IPS-20b (cell line): ENCODE data around the gene TAAR2.
"Not testable (repeated sequence)": the region's sequence is repeated elsewhere in the genome, so short reads cannot be mapped to it uniquely, and the experiment has no call there.

Experiments
- H3K27ac ChIP-seq: one replicate; pipeline ENCODE4 v1.5.1; 2013; ENCODE audit warnings: low read length
- H3K27me3 ChIP-seq: 2 replicates; pipeline ENCODE4 v1.6.1; 2013; ENCODE audit warnings: mild to moderate bottlenecking, low read length, inconsistent platforms; ENCODE audit not compliant: insufficient read depth
- H3K36me3 ChIP-seq: 2 replicates; pipeline ENCODE4 v1.6.1; 2013; ENCODE audit warnings: low read depth, mild to moderate bottlenecking, inconsistent platforms, low read length, moderate library complexity; ENCODE audit not compliant: insufficient read depth
- H3K4me1 ChIP-seq: 2 replicates; pipeline ENCODE4 v1.6.1; 2013; ENCODE audit warnings: mild to moderate bottlenecking, control low read depth, inconsistent platforms, low read length, moderate library complexity; ENCODE audit not compliant: insufficient read depth
- H3K4me3 ChIP-seq: 2 replicates; pipeline ENCODE4 v1.5.1; 2013; ENCODE audit warnings: mild to moderate bottlenecking, low read length, inconsistent platforms
- H3K9ac ChIP-seq: 2 replicates; pipeline ENCODE4 v1.6.1; 2013; ENCODE audit warnings: low read depth, mild to moderate bottlenecking, inconsistent platforms, low read length, moderate library complexity
- H3K9me3 ChIP-seq: 2 replicates; pipeline ENCODE4 v1.6.1; 2013; ENCODE audit warnings: mild to moderate bottlenecking, low read depth, low read length, inconsistent platforms; ENCODE audit not compliant: insufficient read depth

The TAAR2 gene

DNA sequence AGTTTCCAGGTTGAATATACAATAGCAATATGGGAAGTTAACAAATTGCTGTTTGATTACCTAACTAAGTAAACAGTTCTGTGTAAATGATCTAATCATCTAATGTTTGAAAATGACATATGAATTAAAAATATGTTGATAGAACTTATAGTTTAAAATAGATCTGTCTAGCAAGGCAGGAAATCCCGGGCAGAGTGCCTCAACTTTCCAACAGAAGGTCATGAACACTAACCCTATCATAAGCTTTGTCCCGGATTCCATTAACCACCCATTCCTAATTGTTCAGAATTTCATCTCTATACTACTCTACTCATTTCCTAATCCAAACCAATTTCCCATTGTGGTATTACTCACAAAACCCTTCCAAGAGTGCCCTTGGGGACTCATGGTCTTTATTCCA lies 24.8 kb upstream of the TAAR2 start:
- Histone ChIP-seq H3K36me3 (no peaks in the 10 kb centered on the region), H3K9ac (no peak overlapping the region), H3K4me3 (no peak overlapping the region), H3K9me3 (no peaks in the 10 kb centered on the region), H3K27me3 (no peaks in the 10 kb centered on the region), H3K4me1 (peaks cover 5% of the 10 kb centered on the region; the same call in 1 of the 2 replicates), H3K27ac (no peak overlapping the region)

DNA sequence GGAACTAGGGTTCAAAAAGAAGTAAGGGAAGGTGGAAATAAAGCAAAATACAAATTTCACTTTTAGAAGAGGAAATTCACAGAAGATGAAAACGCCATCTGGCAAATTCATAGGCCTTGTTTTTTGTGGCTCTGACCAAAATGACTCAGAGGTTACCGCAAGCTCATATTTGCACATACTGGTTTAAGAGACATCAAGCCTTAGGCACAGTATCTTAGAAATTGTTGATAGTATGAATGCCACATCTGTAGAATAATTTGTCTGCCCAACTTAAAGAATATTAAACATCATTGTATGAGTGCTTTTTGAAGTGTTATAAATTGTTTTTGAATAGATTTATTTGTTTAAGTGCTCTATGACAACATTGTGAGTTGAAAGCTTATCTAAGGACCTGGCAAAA lies 24.3 kb upstream of the TAAR2 start:
- Histone ChIP-seq H3K4me3 (no peak overlapping the region), H3K4me1 (peaks cover 5% of the 10 kb centered on the region; the same call in 1 of the 2 replicates), H3K9ac (no peak overlapping the region), H3K36me3 (no peaks in the 10 kb centered on the region), H3K9me3 (no peaks in the 10 kb centered on the region), H3K27ac (no peak overlapping the region), H3K27me3 (no peaks in the 10 kb centered on the region)

DNA sequence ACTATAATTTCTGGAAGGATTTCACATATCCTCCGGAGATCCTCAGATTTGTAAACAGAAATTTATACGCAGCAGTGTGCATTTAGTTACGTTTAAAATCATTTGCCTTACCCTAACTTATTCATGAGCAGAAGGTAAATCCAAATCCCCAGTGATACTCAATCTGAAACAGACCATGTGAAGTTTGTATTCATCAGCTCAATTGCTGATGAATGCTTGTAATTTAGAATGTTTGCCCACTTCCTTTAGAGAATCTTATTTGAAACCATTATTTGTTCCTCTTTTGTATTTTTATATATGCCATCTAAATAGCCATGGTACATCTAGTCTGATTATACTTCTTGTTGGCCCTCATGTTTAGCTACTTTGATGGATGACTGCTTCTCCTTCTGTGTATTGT lies 19.5 kb upstream of the TAAR2 start:
- no peaks in the 10 kb centered on the region for H3K36me3 ChIP-seq
- no peak overlapping the region for H3K27ac ChIP-seq
- no peaks in the 10 kb centered on the region for H3K27me3 ChIP-seq
- no peak overlapping the region for H3K9ac ChIP-seq
- H3K4me3 ChIP-seq: no peak overlapping the region
- H3K9me3 ChIP-seq: no peaks in the 10 kb centered on the region
- H3K4me1 ChIP-seq: no peaks in the 10 kb centered on the region

DNA sequence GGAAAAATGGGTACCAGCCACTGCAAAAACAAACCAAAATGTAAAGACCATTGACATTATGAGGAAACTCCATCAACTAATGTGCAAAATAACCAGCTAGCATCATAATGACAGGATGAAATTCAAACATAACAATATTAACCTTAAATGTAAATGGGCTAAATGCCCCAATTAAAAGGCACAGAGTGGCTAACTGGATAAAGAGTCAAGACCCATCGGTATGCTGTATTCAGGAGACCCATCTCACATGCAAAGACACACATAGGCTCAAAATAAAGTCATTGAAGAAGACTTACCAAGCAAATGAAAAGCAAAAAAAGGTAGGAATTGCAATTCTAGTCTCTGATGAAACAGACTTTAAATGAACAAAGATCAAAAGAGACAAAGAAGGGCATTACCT lies 13.1 kb upstream of the TAAR2 start:
- H3K4me1 ChIP-seq, H3K27ac ChIP-seq, H3K4me3 ChIP-seq, H3K36me3 ChIP-seq, H3K9me3 ChIP-seq, H3K27me3 ChIP-seq, H3K9ac ChIP-seq: not testable (repeated sequence)

DNA sequence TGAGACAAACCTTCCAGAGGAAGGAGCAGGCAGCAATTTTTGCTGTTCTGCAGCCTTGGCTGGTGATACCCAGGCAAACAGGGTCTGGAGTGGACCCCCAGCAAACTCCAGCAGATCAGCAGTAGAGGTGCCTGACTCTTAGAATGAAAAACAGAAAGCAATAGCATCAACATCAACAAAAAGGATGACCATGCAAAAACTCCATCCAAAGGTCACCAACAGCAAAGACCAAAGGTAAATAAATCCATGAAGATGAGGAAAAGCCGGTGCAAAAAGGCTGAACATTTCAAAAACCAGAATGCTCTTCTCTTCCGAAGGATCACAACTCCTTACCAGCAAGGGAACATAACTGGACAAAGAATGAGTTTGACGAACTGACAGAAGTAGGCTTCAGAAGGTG lies 11.8 kb upstream of the TAAR2 start:
- H3K9me3 ChIP-seq, H3K9ac ChIP-seq, H3K36me3 ChIP-seq, H3K4me3 ChIP-seq, H3K27me3 ChIP-seq, H3K27ac ChIP-seq, H3K4me1 ChIP-seq: not testable (repeated sequence)

DNA sequence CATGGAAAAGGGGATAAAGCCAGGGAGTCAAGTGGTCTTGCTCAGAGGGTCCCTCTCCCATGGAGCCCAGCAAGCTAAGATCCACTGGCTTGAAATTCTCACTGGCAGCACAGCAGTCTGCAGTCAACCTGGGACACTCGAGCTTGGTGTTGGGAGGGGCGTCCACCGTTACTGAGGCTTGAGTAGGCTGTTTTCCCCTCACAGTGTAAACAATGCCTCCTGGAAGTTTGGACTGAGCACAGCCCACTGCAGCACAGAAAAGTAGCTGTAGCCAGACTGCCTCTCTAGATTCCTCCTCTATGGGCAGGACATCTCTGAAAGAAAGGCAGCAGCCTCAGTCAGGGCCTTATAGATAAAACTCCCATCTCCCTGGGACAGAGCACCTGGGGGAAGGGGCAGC lies 11.2 kb upstream of the TAAR2 start:
- not testable (repeated sequence) for H3K27ac ChIP-seq, H3K27me3 ChIP-seq, H3K9me3 ChIP-seq, H3K9ac ChIP-seq, H3K4me1 ChIP-seq, H3K4me3 ChIP-seq, H3K36me3 ChIP-seq

DNA sequence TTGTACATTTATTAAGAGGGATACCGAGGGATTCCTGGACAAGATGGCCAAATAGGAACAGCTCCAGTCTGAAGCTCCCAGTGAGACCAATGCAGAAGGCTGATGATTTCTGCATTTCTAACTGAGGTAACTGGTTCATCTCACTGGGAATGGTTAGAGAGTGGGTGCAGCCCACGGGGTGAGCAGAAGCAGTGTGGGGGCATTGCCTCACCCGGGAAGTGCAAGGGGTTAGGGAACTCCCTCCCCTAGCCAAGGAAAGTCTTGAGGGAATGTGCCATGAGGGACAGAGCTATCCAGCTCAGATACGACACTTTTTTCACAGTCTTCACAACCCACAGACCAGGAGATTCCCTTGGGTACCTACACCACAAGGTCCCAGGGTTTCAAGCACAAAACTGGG lies 10.7 kb upstream of the TAAR2 start:
- H3K27me3 ChIP-seq: no peaks in the 10 kb centered on the region

DNA sequence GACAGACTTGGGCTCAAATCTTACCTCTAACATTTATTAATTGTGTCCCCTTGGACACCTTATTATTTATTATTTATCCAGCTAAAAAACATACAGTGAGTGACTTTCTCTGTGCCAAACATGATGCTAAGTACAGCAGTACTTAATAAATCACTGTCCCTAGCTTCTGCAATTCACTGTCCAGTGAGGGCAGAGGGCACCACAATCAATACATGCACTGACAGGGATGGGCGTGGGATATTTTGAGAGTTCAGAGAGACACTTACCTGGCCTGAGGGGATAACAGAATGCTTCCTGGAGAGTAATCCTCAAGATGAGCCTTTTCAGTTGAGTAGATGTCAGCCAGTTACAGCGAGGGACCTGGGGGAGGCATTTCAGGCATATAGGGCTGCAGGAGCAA lies 9.3 kb upstream of the TAAR2 start:
- Histone ChIP-seq H3K9me3 (no peaks in the 10 kb centered on the region), H3K9ac (no peak overlapping the region), H3K36me3 (no peaks in the 10 kb centered on the region), H3K27me3 (no peaks in the 10 kb centered on the region), H3K4me3 (no peak overlapping the region), H3K4me1 (no peaks in the 10 kb centered on the region), H3K27ac (no peak overlapping the region)

More for the DNA sequence above, 10.7 kb upstream of the TAAR2 start:
- Histone ChIP-seq H3K4me1 (no peaks in the 10 kb centered on the region), H3K9ac (no peak overlapping the region), H3K36me3 (no peaks in the 10 kb centered on the region), H3K4me3 (no peak overlapping the region), H3K27ac (no peak overlapping the region), H3K9me3 (no peaks in the 10 kb centered on the region)

DNA sequence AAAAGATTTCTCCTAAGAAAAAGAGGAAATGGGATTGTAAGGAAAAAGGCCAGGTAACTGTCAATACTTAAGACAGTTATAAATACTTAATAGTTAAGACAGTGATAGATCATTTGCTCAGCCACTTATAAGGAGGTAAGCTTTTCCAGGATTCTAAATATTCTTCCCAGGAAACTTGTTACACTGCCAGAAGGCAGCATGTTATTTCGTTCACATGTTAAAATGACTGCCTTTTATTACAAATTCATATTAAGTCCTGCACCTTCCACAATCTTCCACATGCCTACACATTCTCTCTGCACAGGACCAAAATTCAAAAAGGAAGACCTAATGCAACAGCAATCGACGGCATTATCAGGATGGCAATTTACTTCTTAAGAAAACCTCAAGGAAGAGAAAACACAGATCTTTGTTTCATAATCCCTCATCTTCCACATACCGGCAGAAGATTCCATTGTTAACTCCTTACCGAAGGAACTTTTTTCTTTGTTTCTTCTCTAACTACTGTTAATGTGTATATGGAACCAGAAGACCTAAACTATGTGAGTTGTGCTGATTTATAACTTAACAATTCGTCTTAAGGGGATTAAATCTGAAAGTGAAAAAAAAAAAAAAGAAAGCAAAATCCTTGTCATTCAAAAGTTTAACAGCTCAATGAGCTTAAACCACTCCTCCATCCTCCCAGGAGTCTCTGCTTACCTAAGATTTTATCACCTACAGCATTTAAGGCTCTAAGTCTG lies 799 bp downstream of the TAAR2 start:
- no peak overlapping the region for H3K9ac ChIP-seq
- no peaks in the 10 kb centered on the region for H3K36me3 ChIP-seq
- H3K4me3 ChIP-seq: no peak overlapping the region
- H3K4me1 ChIP-seq: no peaks in the 10 kb centered on the region
- H3K27me3 ChIP-seq: no peaks in the 10 kb centered on the region
- H3K9me3 ChIP-seq: no peaks in the 10 kb centered on the region
- no peak overlapping the region for H3K27ac ChIP-seq

DNA sequence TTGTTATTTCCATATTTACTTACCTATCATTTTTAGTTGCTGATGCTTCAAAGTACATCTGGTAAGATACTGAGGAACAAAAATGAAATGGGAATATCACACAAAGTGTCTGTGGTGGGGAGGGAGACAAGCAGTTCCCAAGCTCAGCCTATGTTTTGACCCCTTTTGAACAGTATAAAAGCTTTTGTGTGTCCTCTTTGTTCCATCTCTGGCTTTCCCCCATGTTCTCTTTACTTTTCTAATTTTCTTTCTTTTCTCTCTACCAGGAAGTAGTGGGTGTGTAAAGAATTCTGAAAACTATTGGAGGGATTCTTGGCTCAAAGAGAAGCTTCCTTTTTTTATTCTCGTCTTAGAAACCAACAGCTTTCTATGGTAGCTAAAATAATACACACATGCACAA lies 7.4 kb downstream of the TAAR2 start:
- Histone ChIP-seq H3K27me3 (no peaks in the 10 kb centered on the region), H3K4me3 (no peak overlapping the region), H3K9me3 (no peaks in the 10 kb centered on the region), H3K4me1 (no peaks in the 10 kb centered on the region), H3K36me3 (no peaks in the 10 kb centered on the region), H3K27ac (no peak overlapping the region), H3K9ac (no peak overlapping the region)

DNA sequence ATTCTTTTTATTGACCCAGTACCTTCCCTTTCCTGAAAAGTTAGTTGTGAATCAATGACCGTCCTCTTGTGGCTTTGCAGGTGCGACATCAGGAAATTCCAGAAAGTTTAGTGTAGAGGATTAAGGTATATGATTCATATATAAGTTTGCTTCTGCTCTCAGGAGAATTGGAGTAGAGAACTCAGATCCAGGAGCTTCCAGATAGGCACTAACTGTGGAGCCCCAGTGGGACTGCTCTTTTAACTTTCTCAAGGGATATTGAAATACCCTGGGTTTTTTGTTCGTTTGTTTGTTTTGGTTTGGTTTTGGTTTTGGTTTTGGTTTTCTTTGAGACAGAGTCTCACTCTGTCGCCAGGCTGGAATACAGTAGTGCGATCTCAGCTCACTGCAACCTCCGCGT lies 9.5 kb downstream of the TAAR2 start:
- Histone ChIP-seq H3K4me3 (no peak overlapping the region), H3K36me3 (no peaks in the 10 kb centered on the region), H3K9me3 (no peaks in the 10 kb centered on the region), H3K27me3 (no peaks in the 10 kb centered on the region), H3K9ac (no peak overlapping the region), H3K4me1 (no peaks in the 10 kb centered on the region), H3K27ac (no peak overlapping the region)

DNA sequence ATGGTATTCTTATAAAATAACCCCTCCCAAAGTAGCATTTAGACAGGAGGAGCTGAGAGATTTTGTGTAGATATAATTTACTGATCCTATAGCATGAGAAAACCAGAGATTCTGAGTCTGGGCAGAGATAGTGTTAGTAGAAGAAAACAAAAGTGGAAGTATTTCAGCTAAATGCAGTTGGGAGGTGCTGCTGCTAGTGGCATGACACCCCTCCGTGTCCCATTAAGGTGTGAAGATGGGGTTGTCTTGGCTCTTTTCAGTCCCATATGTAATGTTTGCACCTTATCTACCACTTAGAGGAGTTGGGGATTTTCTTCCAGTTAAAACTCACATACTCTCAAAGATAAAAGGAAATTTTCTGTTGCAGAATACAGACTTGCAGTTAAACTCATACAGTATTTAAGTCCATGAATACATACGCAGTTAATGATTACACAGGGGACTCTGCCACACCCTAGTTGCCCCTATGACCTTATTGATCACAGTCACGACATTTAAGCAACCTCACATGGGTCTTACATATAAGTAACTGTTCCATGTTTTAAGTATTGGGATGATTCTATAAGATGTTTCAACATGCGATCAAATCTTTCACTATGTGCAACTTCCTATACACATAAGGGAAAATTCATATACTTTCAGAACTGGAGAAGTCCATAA lies 11.5 kb downstream of the TAAR2 start:
- H3K4me3 ChIP-seq: no peak overlapping the region
- no peaks in the 10 kb centered on the region for H3K36me3 ChIP-seq
- no peaks in the 10 kb centered on the region for H3K27me3 ChIP-seq
- no peaks in the 10 kb centered on the region for H3K4me1 ChIP-seq
- no peak overlapping the region for H3K9ac ChIP-seq
- H3K9me3 ChIP-seq: no peaks in the 10 kb centered on the region
- no peak overlapping the region for H3K27ac ChIP-seq
